Smooth muscle cell (in vitro differentiated cells): ENCODE measurements around the gene MPIG6B. TPM values are rescaled to one million over a fixed set of nuclear protein-coding genes. Genes with fewer than 3 reads are reported as not detected.

ENCODE experiments used
- DNase-seq: peaks from one replicate; lab custom pipeline; 2025; ENCODE audit not compliant: unreplicated experiment; lab: John Stamatoyannopoulos, UW
- H2AFZ ChIP-seq: fragments of 200-600 bp; sonication (generic); 2 replicates; pipeline ENCODE4 v1.6.0; 2016; ENCODE audit warnings: antibody characterized with exemption, low read depth, mild to moderate bottlenecking
- H3F3A ChIP-seq: fragments of 200-600 bp; sonication (generic); 2 replicates; pipeline ENCODE4 v1.6.0; 2017; ENCODE audit warnings: antibody characterized with exemption, low read depth
- H3K27ac ChIP-seq: fragments of 200-600 bp; sonication (generic); 2 replicates; pipeline ENCODE4 v1.5.1; 2016; ENCODE audit warnings: low read depth, mild to moderate bottlenecking
- H3K27me3 ChIP-seq: fragments of 200-600 bp; sonication (generic); 2 replicates; pipeline ENCODE4 v1.6.1; 2016; ENCODE audit warnings: low read depth, mild to moderate bottlenecking
- H3K36me3 ChIP-seq: fragments of 200-600 bp; sonication (generic); 2 replicates; pipeline ENCODE4 v1.5.1; 2016; ENCODE audit warnings: low read depth
- H3K4me1 ChIP-seq: fragments of 200-600 bp; sonication (generic); 2 replicates; pipeline ENCODE4 v1.5.1; 2016; ENCODE audit warnings: low read depth
- H3K4me2 ChIP-seq: fragments of 200-600 bp; sonication (generic); 2 replicates; pipeline ENCODE4 v1.6.0; 2016; ENCODE audit warnings: mild to moderate bottlenecking
- H3K4me3 ChIP-seq: fragments of 200-600 bp; sonication (generic); 2 replicates; pipeline ENCODE4 v1.5.1; 2016; ENCODE audit warnings: mild to moderate bottlenecking
- H3K79me2 ChIP-seq: fragments of 200-600 bp; sonication (generic); 2 replicates; pipeline ENCODE4 v1.6.0; 2016; ENCODE audit warnings: low read depth, mild to moderate bottlenecking
- H3K9ac ChIP-seq: fragments of 200-600 bp; sonication (generic); 2 replicates; pipeline ENCODE4 v1.6.0; 2016; ENCODE audit warnings: low read depth
- H3K9me3 ChIP-seq: fragments of 200-600 bp; sonication (generic); replicated peaks from 2 replicates; pipeline ENCODE4 v1.5.1; 2016; ENCODE audit warnings: low read depth
- H4K20me1 ChIP-seq: fragments of 200-600 bp; sonication (generic); 2 replicates; pipeline ENCODE4 v1.6.0; 2016; ENCODE audit warnings: low read depth
- CTCF ChIP-seq: fragments of 200-600 bp; sonication (generic); IDR thresholded peaks from 2 replicates; pipeline ENCODE4 v1.5.1; 2017; ENCODE audit warnings: borderline replicate concordance, mild to moderate bottlenecking, antibody characterized with exemption; ENCODE audit not compliant: insufficient read depth, poor library complexity, severe bottlenecking
- WGBS: methylation state at CpG from one replicate; pipeline ENCODE4 v1.1.7; 2016; ENCODE audit warnings: low lambda C conversion rate; 5-methylcytosine and 5-hydroxymethylcytosine counted together
- polyA plus RNA-seq: library from polyadenylated mRNA; unstranded; fragments of >200 nt; fragmentation: Nextera tagmentation; extraction: Ambion mirVana; gene quantifications from 2 replicates; pipeline ENCODE4 v1.2.1, GENCODE V29; 2016
- total RNA-seq: library from RNA; depleted of rRNA; stranded (reverse); fragments of >200 nt; gene quantifications from 2 replicates; pipeline ENCODE4 v1.2.3, GENCODE V29; 2014

The MPIG6B gene
- total and polyA plus RNA-seq, 2 experiments from 2014 or later = not detected

- peaks cover 51% of the 10 kb centered on the region for H4K20me1 ChIP-seq
- peak; percentile 87 for DNase-seq
- WGBS = 1% methylated on average over 22 of the region's 29 CpGs
These were observed 6.4 kb downstream of the MPIG6B start for GRCh38 chr6:31729515-31729978.

GRCh38 chr6:31729979-31730630 lies 6.9 kb downstream of the MPIG6B start:
- Histone ChIP-seq H3K4me2 (peak overlapping the region; percentile 95), H3F3A (peaks cover 55% of the 10 kb centered on the region), H3K9ac (peak overlapping the region; percentile 48), H3K79me2 (peaks cover 36% of the 10 kb centered on the region), H4K20me1 (peaks cover 56% of the 10 kb centered on the region), H3K9me3 (no peaks in the 10 kb centered on the region), H3K27ac (peak overlapping the region; percentile 79), H3K27me3 (no peaks in the 10 kb centered on the region), H3K36me3 (no peaks in the 10 kb centered on the region), H2AFZ (no peak overlapping the region), H3K4me1 (peaks cover 20% of the 10 kb centered on the region), H3K4me3 (peak overlapping the region; percentile 89)
- no peak for TF ChIP-seq CTCF
- DNase-seq = peak; percentile 85
- WGBS = 3% methylated on average over 42 of the region's 46 CpGs

More at GRCh38 chr6:31729515-31729978, 6.4 kb downstream of the MPIG6B start:
- Histone ChIP-seq H3K9ac (peak overlapping the region; percentile 48), H3K36me3 (no peaks in the 10 kb centered on the region), H3K4me2 (peak overlapping the region; percentile 95), H3K79me2 (peaks cover 30% of the 10 kb centered on the region), H3K4me1 (peaks cover 20% of the 10 kb centered on the region), H3K27me3 (no peaks in the 10 kb centered on the region), H2AFZ (no peak overlapping the region), H3F3A (peaks cover 50% of the 10 kb centered on the region), H3K4me3 (peak overlapping the region; percentile 89), H3K9me3 (no peaks in the 10 kb centered on the region), H3K27ac (peak overlapping the region; percentile 79)
- TF ChIP-seq CTCF = peak; percentile 66

GRCh38 chr6:31730631-31731086 lies 7.5 kb downstream of the MPIG6B start:
- Histone ChIP-seq H3K9ac (no peak overlapping the region), H2AFZ (no peak overlapping the region), H3K4me3 (peak overlapping the region; percentile 89), H3K27ac (peak overlapping the region; percentile 79), H3K36me3 (no peaks in the 10 kb centered on the region), H3K79me2 (peaks cover 40% of the 10 kb centered on the region), H3K4me1 (peaks cover 20% of the 10 kb centered on the region), H3K9me3 (no peaks in the 10 kb centered on the region), H3K27me3 (no peaks in the 10 kb centered on the region), H4K20me1 (peaks cover 56% of the 10 kb centered on the region), H3F3A (peaks cover 55% of the 10 kb centered on the region), H3K4me2 (peak overlapping the region; percentile 95)
- DNase-seq = no peak
- no peak for TF ChIP-seq CTCF
- WGBS = 91% methylated on average over 11 of the region's 11 CpGs
